HG03558 (cell line): ENCODE data around the gene SIPA1L2.

ENCODE experiments used
- ATAC-seq: cut with Tn5 transposase; IDR thresholded peaks from one replicate; pipeline ENCODE4 v1.9.1; 2021; ENCODE audit warnings: moderate number of reproducible peaks; ENCODE audit not compliant: unreplicated experiment; ENCODE audit errors: extremely low read depth

SIPA1L2 gene

DNA sequence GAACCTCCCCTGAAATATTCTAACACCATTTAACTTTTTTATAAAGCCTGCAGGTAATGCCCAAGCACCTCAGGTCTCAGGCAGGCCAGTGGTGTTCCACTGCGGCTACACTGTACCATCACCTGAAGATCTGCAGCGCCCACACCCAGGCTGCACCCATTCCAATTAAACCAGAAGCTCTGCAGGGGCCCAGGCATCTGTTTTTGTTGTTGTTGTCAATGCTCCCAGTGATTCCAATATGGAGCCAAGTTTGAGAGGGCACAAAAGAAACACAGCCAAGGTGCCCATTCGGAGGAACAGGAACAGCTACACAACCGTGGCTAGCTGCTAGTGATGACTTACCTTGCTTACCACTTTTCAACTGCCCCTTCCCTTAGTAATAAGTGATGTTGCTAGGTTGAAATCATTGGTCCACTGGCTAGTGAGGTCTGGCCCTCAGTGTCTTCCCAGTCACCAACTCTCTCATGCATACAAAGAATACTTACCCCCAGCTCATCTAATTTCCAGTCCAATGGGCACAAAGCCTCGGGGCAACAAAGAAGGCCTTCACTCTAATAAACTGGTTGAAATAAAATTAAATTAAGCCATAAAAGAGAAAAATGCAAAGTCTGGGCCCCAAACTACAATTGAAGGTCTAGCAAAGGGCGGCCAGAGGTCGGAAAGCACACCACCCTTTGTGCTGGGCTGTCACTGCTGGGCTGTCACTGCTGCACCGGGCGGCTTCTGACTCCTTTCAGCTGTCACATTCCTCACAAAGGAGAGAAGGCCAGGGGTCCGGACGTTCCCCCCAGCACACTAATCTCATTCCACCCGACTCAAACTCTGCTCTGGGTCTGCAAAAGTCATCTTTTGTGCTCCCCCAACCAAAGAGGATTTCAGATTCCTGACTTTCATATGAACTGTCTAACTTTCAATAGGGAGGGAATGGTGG lies 34.9 kb downstream of the SIPA1L2 start:
- ATAC-seq, result no peak

- ATAC-seq, result no peak
Observed at GRCh38 chr1:232593717-232594502, 36.0 kb downstream of the SIPA1L2 start.

DNA sequence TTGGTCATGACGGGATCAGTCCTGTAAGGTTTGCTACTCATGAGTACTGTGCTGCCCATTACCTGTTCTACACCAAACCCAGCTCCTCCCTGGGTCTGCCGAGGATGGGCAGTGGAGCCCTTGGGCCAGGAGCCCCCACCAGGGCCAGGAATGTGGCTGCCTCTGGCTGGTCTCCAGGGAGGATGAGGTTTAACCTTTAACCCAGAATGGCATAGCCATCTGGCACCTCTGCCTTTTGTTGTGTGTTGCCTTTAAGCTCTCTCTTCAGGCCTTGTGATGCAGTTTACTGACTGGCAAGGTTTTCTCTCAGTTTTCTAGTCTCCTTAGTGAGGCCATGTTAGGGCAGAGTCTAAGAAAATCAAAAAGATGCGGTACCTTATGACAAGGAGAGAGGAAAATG lies 38.6 kb downstream of the SIPA1L2 start:
- ATAC-seq, result no peak

GRCh38 chr1:232590744-232591082 lies 39.2 kb downstream of the SIPA1L2 start:
- peak; percentile 42 for ATAC-seq

DNA sequence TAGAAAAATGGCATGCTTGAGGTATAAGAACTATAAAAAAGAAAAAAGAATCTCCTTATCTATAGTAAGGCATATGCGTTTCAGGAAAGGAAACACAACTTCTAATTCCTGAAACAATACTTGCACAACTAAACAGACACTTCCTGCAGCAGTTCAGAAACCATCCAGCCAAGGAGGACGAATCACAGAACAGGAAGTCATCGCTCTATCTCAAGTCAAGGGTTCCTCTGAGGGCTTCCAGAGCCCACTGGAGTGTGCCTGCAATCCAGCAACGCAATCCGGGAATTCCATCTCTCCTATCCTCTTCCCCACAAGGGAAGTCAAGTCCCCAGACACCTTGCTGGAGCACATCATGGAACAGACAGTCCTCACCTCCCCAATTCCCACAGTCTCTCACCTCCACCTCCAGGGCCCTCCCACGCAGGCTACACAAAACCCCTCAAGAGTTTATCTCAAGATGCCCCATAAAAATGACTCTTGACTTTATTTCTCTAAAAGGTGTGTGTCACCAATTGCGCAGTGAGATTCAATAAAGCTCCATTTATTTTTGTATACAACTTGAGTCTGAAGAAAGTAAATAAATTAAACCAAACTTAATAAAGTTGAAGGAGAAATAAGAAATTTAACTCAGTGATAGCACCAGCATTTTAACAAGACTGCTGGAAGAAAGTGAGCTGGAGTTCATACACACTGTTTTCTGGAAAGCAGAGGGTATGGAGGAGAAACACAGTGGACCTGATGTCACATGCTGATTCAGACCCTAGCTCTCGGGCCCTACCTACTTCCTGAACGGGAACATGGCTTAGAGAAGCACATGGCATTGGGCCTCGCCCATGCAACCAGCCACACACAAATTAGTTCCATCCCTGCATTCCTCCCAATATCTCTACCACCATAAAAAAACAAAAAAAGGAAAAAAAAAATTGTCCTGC lies 39.9 kb downstream of the SIPA1L2 start:
- ATAC-seq, result peak; percentile 19

DNA sequence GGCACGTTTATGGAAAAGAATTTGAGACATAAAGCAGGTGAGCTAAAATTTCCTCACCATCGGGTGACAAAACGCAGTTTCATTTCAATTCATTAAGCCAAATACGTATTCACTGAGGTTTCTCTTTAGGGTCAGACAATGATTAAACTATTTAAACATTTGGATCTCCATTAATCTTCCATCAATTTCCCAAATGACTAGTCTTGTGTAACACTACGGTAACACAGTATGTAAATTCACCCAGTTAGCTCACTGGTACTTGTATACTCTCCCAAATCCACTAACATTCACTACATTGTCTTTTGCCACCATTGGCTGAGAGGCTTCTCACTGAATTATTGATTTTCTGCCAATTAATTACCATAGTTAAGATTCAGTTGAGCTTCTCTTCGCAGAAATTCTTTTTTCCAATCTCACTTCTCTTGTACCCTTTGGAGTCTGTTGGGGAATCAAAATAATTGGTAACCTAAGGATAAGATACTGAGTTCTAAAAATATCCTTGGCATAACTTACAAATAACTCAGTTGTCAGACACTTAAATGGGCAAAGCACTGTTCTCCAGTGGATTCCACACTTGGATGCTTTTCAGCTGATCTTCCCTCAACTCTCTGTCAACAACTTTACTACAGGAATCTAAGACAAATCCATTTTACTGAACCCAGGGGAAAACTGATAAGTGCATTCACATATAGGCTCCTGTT lies 40.7 kb downstream of the SIPA1L2 start:
- ATAC-seq, result no peak

GRCh38 chr1:232587141-232588008 lies 42.6 kb downstream of the SIPA1L2 start:
- ATAC-seq, result no peak

DNA sequence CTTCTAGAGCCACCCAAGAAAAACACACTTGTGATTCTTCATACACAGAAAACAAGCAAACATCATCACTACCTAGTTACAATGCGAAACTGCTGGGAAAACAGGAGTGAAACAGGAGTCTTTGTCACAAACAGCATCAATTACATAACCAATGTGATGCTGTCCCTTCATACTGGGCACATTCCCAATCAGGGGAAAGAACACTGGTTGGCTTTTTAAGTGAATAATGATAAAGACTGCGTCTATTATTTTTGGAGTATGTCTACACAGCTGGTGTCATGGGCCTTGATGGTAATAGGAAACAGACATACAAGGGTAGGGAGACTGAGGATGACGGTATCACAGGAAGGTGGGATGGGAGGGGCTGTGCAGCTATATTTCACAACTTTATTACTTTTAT lies 43.3 kb downstream of the SIPA1L2 start:
- no peak for ATAC-seq

DNA sequence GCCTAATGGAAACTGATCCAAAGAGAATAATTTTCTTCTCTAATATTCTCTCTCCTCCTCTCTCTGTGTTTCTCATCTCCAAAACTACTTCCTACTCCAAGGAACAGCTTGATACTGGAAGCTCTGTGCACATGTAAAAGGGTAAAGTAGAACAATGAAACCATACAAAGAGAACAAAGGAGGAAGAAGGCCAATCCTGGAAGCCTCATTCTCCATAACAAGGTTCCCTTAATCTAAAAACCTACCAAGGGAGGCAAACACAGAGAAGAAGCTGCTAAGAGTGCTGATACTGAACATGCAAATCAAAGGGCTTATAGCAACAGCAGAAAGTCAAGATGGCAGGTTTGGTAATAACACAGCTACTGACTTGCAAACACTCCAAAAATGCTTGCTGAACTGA lies 44.4 kb downstream of the SIPA1L2 start:
- no peak for ATAC-seq

DNA sequence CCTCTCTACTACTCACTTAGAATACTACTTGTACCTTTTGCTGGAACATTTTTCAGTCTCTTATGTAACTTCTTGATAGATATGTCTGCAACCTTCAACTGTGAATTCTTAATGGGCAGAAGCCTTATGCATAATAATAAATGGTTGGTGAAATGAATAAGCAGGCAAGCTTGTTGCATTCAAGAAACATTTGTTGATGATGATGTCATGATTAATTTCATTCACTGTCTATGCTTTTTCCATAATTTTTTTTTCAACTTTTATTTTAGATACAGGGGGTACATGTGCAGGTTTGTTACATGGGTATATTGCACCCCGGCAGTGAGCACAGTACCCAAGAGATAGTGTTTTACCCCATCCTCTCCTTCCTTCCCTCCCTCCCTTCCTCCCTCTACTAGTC lies 48.0 kb downstream of the SIPA1L2 start:
- ATAC-seq, result no peak
